MCF 10A (cell line): ENCODE measurements around the gene NYAP2. TPM values are rescaled to one million over a fixed set of nuclear protein-coding genes. Genes with fewer than 3 reads are reported as not detected.

Experiments used
- BruUV-seq: library from RNA; stranded (reverse); fragments of 400-500 nt; replicated peaks from 2 replicates; lab custom pipeline; 2021; lab: Mats Ljungman, UMichigan
- CTCF ChIA-PET: fragments of 300-600 bp; sonication (Branson Sonifier 250); formaldehyde crosslinking; extraction: SDS; loops from one replicate; lab custom pipeline; 2021; ENCODE audit warnings: antibody characterized with exemption, inconsistent platforms; lab: Yijun Ruan, JAX
- POLR2A ChIA-PET: fragments of 300-600, 350-650 bp; sonication (Branson Sonifier 250); formaldehyde crosslinking; extraction: SDS; loops from one replicate; lab custom pipeline; 2020; ENCODE audit warnings: antibody characterized with exemption, inconsistent platforms; lab: Yijun Ruan, JAX
- DNase-seq: peaks from one replicate; pipeline ENCODE4 v3.0.0-alpha.2; 2018; ENCODE audit not compliant: unreplicated experiment
- H3K27ac Mint-ChIP-seq: one replicate; pipeline ENCODE4 v1.8.0; 2022; ENCODE audit warnings: mild to moderate bottlenecking, low read depth, mixed read lengths; ENCODE audit not compliant: unreplicated experiment
- H3K27me3 Mint-ChIP-seq: one replicate; pipeline ENCODE4 v1.8.0; 2022; ENCODE audit warnings: mixed read lengths; ENCODE audit not compliant: insufficient read depth, unreplicated experiment
- H3K36me3 Mint-ChIP-seq: one replicate; pipeline ENCODE4 v1.8.0; 2022; ENCODE audit warnings: mild to moderate bottlenecking, moderate library complexity, mixed read lengths; ENCODE audit not compliant: insufficient read depth, unreplicated experiment
- H3K4me1 Mint-ChIP-seq: one replicate; pipeline ENCODE4 v1.8.0; 2022; ENCODE audit warnings: mixed read lengths; ENCODE audit not compliant: insufficient read depth, unreplicated experiment
- H3K4me3 Mint-ChIP-seq: one replicate; pipeline ENCODE4 v1.8.0; 2022; ENCODE audit warnings: mild to moderate bottlenecking, moderate library complexity, mixed read lengths; ENCODE audit not compliant: unreplicated experiment
- H3K9me3 Mint-ChIP-seq: one replicate; pipeline ENCODE4 v1.8.0; 2022; ENCODE audit warnings: mixed read lengths; ENCODE audit not compliant: unreplicated experiment
- CTCF ChIP-seq: fragments of 200-600 bp; IDR thresholded peaks from one replicate; pipeline ENCODE4 v1.8.0; 2022; ENCODE audit warnings: antibody characterized with exemption, mild to moderate bottlenecking; ENCODE audit not compliant: unreplicated experiment
- intact Hi-C: fragments of 100-400 bp; cut with micrococcal nuclease; formaldehyde crosslinking; loops from 2 replicates; pipeline ENCODE4 v1.14.1; 2022
- total RNA-seq: library from RNA; stranded (reverse); gene quantifications from 2 replicates; pipeline ENCODE4 v1.2.3, GENCODE V29; 2022

NYAP2 gene
- total RNA-seq, 1 experiment from 2014 or later: not detected

DNA sequence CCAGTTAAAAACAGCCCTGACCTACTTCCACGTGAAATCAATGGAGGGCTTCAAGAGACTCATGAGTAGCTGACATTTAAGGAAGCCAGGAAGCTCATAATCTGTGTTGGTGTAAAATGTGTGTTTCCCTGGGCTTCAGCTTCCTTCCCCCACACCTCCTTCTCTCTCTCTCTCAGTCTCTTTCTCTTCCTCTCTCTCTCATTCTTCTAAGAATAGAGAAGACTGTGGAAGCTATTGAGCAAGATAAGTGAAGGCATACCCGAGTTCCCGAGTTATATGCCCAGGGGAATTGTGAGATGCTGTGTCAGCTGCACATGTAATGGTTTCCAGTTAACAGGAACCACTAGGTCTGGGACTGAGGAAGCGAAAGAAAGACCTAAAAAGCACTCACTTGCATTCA, 199.4 kb downstream of the NYAP2 start:
- BruUV-seq: no TSS peak
- intact Hi-C loops: no loop called here
- Mint-ChIP-seq H3K27ac (no peak overlapping the region), H3K27me3 (peaks cover 39% of the 10 kb centered on the region), H3K9me3 (no peaks in the 10 kb centered on the region), H3K4me1 (no peaks in the 10 kb centered on the region), H3K36me3 (no peaks in the 10 kb centered on the region), H3K4me3 (no peak overlapping the region)
- POLR2A ChIA-PET: no interaction called here
- CTCF ChIA-PET: interaction anchor here (1.1 kb wide), 1 partner anchor 18 kb away, joined by 3 read pairs; no protein-coding TSS in a partner anchor
- no peak for DNase-seq
- TF ChIP-seq CTCF: no peak

- Mint-ChIP-seq H3K36me3 (no peaks in the 10 kb centered on the region), H3K27ac (no peak overlapping the region), H3K9me3 (no peaks in the 10 kb centered on the region), H3K4me1 (no peaks in the 10 kb centered on the region), H3K4me3 (no peak overlapping the region), H3K27me3 (peaks cover 40% of the 10 kb centered on the region)
- CTCF ChIA-PET: no interaction called here
- no peak for TF ChIP-seq CTCF
- no TSS peak for BruUV-seq
- POLR2A ChIA-PET: interaction anchor here (1.5 kb wide), 1 partner anchor 14 kb away, joined by 4 read pairs; no protein-coding TSS in a partner anchor
- intact Hi-C loops: no loop called here
- DNase-seq: no peak
Observed at GRCh38 chr2:225599856-225600255, 200.3 kb downstream of the NYAP2 start.

GRCh38 chr2:225600444-225600843, 200.9 kb downstream of the NYAP2 start:
- H3K4me3 Mint-ChIP-seq: no peak overlapping the region
- H3K36me3 Mint-ChIP-seq: no peaks in the 10 kb centered on the region
- ChIA-PET CTCF (no interaction called here), POLR2A (interaction anchor here (1.5 kb wide), 1 partner anchor 13 kb away, joined by 4 read pairs; no protein-coding TSS in a partner anchor)
- H3K27ac Mint-ChIP-seq: no peak overlapping the region
- TF ChIP-seq CTCF: no peak
- intact Hi-C loops: no loop called here
- peaks cover 37% of the 10 kb centered on the region for H3K27me3 Mint-ChIP-seq
- BruUV-seq: no TSS peak
- H3K4me1 Mint-ChIP-seq: no peaks in the 10 kb centered on the region
- H3K9me3 Mint-ChIP-seq: no peaks in the 10 kb centered on the region
- peak; percentile 27 for DNase-seq

- intact Hi-C loops: no loop called here
- CTCF ChIA-PET: no interaction called here
- Mint-ChIP-seq H3K9me3 (no peaks in the 10 kb centered on the region), H3K4me3 (no peak overlapping the region), H3K27ac (no peak overlapping the region), H3K4me1 (no peaks in the 10 kb centered on the region), H3K27me3 (peaks cover 33% of the 10 kb centered on the region), H3K36me3 (no peaks in the 10 kb centered on the region)
- POLR2A ChIA-PET: interaction anchor here (1.5 kb wide), 1 partner anchor 13 kb away, joined by 4 read pairs; no protein-coding TSS in a partner anchor
- DNase-seq: no peak
- no peak for TF ChIP-seq CTCF
- BruUV-seq: no TSS peak
Observed at GRCh38 chr2:225600865-225601264, 201.4 kb downstream of the NYAP2 start.
